GM19043 (cell line): ENCODE results near the gene SAMD13.

ENCODE experiments used
- ATAC-seq: cut with Tn5 transposase; IDR thresholded peaks from one replicate; pipeline ENCODE4 v1.9.1; 2021; ENCODE audit warnings: low read depth; ENCODE audit not compliant: unreplicated experiment

The SAMD13 gene

GRCh38 chr1:84367219-84367618 is 65.7 kb downstream of the SAMD13 start:
- ATAC-seq: no peak

- no peak for ATAC-seq
These were observed 66.9 kb downstream of the SAMD13 start for GRCh38 chr1:84368441-84368840.

- ATAC-seq: no peak
These were observed 68.8 kb downstream of the SAMD13 start for GRCh38 chr1:84370266-84370665.

DNA sequence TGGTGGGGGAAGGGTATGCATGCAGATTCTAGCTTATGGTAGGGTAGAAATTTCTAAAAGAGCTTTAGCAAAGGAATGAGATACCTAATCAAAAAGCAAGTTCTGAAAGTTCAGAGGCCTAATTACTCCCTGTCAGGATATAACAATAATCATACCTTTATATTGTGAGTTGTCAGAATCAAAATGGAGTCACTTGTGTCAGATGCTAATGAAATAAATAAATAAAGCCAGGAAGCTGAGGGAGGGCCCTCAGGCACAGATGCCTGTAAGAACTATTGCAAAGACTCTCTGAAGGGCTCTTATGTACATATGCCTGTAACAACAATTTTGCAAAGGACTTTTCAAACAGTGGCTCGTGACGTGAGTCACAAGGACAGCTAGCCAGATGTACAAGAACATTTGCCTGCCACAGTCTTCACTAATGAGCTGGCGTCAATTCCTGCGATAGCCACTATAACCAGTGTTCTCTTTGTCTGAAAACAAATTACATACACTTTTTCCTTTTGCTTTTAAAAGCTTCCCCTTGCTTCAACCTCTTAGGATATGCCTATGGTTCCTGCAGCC is 69.4 kb downstream of the SAMD13 start:
- ATAC-seq: no peak

GRCh38 chr1:84373436-84374141 is 72.1 kb downstream of the SAMD13 start:
- ATAC-seq: no peak

- ATAC-seq: no peak
These were observed 73.6 kb downstream of the SAMD13 start for GRCh38 chr1:84374991-84375696.

DNA sequence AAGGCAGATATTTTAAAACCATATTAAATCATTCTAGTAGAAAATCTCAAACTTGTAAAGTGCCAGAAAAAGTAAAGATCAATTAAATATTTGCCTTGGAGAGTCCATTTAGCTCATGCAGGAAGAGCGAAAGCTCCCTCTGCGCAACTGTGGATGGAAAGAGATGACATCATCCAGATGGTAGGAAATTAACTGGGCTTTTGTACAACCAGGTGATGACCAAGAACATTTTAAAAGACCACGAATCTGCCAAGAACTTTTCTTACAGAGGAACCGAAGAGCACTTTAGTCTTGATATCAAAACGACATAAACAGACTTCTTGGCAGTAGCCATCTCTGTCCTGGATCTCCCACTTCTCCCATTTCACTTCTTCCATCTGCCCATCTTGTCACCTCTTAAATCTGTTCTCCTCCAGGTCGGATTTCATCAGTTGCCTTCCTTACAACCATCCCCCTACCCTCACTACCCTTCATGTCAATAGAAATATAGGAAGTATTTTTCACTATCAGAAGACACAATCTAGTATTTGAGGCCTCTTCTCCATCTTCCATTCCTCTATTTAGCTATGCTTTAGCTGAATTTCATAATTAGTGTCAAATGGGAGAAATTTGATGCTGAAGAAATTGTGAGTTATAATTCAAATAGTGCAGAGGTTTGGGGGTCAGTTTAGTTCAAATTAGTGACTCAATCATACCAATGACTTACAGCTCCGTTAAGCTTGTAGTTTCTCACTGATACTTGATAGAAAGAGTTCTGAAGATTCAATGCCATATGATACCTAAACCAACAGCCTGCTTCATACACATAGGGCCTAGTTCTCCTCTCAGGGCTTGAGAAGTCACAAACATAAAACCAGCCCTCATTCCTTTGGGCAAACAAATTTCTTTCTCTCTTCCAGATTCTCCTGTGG is 74.7 kb downstream of the SAMD13 start:
- ATAC-seq: no peak

- ATAC-seq: no peak
These were observed 76.1 kb downstream of the SAMD13 start for GRCh38 chr1:84377480-84378095.

- no peak for ATAC-seq
These were observed 77.8 kb downstream of the SAMD13 start for GRCh38 chr1:84379138-84379916.

GRCh38 chr1:84379917-84380180 is 78.3 kb downstream of the SAMD13 start:
- ATAC-seq: no peak

DNA sequence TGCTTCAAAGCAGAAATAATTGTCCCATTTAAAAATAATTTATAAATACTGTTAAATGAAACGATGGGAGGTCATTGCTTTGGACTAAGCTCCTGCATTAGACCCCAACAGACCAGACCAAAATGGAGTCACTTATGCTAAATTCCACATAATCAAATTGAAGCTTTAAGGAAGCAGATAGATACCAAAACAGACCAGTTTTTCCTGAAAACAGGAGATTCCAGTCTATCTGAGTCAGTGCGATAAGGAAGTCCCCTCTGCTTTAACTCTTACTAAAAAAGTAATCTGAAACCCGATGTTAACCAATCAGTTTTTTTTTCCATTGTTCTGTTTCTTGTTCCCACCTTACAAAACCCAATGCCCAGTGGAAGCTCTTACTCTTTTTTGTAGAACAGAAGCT is 80.6 kb downstream of the SAMD13 start:
- ATAC-seq: no peak

DNA sequence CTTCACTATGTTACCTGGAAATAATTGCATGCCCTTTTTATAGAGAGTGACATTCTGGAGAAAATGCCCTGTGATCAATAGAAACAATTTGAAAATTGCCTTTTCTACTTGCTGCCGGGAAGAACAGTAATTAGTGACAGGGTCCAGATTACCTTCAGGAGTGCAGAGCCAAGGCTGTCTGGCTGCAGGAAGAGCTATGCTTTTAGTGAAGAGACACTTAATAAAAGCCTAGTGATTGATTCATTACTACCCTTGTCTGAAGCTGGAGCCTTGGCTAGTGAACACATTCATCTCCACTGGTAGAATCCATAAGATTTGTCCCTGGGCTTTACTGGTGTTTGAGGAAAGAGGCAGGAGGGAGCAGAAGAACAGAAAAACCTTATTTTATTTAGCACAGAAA is 83.8 kb downstream of the SAMD13 start:
- no peak for ATAC-seq

GRCh38 chr1:84386716-84387479 is 85.4 kb downstream of the SAMD13 start:
- no peak for ATAC-seq

DNA sequence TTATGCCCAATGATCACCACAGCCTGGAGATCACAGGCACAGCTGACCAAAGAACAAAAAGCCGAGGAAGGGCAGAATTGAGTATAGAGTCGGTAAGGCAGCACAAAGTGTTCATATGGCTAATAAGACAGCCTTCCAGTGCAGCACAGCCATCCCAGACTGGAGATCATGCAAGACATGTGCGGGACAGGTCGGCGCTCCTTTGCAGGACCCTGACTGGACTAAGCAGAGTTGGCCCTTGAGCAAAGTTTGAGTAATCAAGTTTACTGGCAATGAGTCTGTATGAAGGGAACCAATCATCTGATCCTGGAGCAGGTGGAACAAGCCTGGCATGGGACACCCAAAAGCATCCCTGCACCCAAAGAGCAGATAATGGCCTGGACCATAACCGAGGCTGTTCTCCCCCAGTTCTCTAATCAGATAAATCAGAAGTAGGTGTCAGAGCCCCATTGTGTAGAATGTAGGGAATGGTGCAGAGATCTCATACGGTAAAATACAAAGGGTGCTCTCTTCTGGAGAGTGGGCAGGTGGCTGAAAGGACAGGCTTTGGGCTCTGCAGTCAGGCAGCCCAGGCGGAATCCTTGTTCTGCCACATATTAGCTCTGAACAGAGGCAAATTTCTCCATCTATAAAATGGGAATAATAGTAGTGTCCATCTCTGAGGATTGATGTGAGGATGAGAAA is 86.1 kb downstream of the SAMD13 start:
- no peak for ATAC-seq

DNA sequence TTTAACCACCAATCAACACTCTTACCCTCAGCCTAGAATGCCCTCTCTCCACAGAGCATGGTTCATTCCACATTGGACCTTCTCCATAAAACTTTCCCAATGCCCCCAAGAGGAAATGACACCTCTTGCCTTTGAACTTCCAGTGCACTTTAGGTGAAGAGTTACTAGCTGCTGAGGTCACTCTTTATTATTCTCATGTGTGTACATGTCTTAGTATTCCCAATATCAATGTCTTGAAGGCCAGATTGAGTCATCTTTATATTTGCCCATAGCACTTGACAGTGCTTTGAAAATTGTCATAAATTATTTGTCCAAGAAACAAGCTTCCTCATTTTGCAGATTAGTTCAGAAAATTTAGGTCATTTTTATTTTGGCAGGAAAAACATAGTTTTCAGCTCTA is 88.7 kb downstream of the SAMD13 start:
- no peak for ATAC-seq

GRCh38 chr1:84398175-84399155 is 97.0 kb downstream of the SAMD13 start, which contains the start of gene DNASE2B:
DNASE2B (plus strand) TSS chr1:84398484; CDS start chr1:84398565, 81 bp downstream.
- ATAC-seq: no peak
